Skin of body (tissue), 2 donors: ENCODE results near the gene ITK. TPM values are rescaled to one million over a fixed set of nuclear protein-coding genes. Genes with fewer than 3 reads are reported as not detected.

Experiments
- DNase-seq: peaks from one replicate; lab custom pipeline; 2025; lab: John Stamatoyannopoulos, UW
- total RNA-seq: library from RNA; depleted of rRNA; stranded (reverse); fragments of >200 nt; gene quantifications from one replicate; pipeline ENCODE4 v1.2.3, GENCODE V29; 2014

Gene ITK
- 1.3 TPM for total RNA-seq

DNA sequence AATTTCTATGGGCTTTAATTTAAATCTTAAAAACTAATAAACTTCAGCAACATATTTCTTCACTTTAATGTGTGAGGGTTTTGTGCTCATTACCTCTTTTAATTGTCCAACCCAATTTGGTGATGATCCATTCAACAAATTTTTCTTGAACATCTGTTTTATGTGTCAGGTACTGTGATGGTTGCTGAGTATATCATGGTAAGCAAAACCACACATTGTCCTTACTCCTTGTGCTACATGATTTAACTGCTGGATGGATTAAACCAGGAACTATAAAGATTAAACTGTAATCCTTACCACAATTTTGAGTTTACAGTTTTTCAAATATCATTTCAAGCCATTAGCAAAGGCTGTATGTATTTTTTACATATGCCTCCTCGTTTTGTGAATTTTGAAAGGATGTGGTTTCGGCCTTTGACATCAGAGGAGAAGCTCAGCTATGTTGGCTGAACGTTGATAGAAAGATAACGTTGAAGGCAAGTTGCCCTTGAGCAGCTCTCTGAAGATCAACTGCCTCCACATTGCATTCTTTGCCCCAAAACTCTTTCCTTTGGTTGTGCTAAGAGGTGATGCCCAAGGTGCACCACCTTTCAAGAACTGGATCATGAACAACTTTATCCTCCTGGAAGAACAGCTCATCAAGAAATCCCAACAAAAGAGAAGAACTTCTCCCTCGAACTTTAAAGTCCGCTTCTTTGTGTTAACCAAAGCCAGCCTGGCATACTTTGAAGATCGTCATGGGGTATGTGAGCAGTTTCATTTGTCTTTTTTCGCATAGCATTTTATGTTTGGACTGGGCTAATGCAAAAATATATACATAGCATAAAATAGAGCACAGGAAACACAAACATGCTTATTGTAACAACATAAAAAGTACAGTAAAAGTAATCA lies at the start of gene ITK:
Gene ITK, plus strand, starts transcription at position 467 of the 891 bp plus-strand sequence. Its CDS starts 138 bp downstream, at position 605.
- DNase-seq = no peak

- no peak for DNase-seq
Measured at GRCh38 chr5:157130925-157131324, 49.7 kb upstream of the ITK start.

- no peak for DNase-seq
Measured at GRCh38 chr5:157132281-157132612, 48.4 kb upstream of the ITK start.

DNA sequence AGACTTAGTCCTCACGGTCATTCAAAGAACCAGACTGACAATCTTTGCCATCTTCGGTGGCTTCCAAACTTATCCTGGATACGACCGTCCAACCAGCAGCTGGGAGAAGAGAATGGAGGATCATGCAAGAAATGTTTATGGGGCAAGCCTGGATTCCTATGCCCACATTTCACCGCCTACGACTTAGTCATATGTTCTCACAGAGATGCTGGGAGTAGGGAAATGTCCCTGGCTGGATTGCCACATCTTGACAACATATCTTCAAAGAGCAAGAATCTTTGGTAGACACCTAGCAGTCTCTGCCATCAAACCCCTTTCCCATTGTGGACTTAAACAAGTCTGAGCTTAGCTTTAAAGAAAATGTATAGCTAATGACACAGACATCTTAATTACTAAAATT lies 42.9 kb upstream of the ITK start:
- DNase-seq = no peak

DNA sequence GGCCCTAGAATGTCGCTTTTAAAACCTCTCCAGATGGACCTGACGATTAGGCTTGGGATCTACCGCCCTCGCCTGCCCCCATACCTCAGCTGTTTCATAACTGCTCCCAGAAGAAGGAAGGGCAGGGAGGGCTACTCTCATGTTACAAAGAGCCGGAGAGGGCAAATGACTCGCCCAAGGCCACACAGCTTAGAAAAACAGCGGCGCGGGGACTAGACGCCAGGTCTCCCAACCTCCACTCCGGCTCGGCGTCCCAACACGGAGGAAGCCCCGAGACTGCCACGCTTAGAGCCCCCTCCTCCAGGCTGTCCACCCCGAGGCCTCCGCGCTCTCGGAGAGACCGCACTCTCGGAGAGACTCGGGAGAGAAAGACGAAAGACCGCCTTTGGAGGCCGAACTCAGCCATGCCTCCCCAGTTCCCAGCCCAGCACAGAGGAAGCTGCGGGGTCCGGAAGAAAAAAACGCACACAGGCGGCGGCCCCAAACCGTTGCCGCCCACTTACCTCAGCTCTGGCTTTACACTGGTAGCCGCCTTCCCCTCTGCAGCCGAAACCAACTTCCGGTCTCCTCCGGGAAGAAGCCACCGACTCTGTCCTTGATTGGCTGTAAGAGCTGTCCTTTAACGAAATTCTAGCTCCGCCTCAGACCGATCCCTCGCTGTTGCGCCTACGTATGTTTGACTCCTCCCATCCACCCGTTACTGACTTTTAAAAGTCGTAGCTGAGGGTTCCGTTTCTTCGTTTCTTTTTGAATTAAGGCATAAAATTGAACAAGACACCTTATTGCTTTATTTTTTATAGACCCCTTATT lies 38.1 kb upstream of the ITK start, which contains the start of gene MED7:
Gene MED7, minus strand, starts transcription at position 549 of the 810 bp plus-strand sequence. CDS start 3,434 bp downstream, outside the sequence.
- DNase-seq = peak; percentile 99

GRCh38 chr5:157143127-157143971 lies 37.3 kb upstream of the ITK start:
- DNase-seq = peak; percentile 36

- peak; percentile 43 for DNase-seq
Measured at GRCh38 chr5:157148734-157149615, 31.7 kb upstream of the ITK start.

DNA sequence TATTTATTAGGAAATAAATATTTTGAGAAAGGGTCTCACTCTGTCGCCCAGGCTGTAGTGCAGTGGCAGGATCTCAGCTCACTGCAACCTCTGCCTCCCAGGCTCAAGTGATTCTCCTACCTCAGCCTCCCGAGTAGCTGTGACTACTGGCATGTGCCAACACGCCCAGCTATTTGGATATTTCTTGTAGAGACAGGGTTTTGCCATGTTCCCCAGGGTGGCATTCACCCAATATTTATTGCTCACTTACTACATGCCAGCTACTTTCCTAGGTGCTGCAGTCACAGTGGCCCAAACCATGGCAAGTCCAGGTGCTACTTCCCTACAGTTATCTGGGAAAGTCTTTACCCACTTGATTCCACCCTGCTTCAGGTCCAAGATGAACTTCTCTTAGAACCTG lies 29.6 kb upstream of the ITK start:
- no peak for DNase-seq

GRCh38 chr5:157155297-157155696 lies 25.3 kb upstream of the ITK start:
- no peak for DNase-seq

DNA sequence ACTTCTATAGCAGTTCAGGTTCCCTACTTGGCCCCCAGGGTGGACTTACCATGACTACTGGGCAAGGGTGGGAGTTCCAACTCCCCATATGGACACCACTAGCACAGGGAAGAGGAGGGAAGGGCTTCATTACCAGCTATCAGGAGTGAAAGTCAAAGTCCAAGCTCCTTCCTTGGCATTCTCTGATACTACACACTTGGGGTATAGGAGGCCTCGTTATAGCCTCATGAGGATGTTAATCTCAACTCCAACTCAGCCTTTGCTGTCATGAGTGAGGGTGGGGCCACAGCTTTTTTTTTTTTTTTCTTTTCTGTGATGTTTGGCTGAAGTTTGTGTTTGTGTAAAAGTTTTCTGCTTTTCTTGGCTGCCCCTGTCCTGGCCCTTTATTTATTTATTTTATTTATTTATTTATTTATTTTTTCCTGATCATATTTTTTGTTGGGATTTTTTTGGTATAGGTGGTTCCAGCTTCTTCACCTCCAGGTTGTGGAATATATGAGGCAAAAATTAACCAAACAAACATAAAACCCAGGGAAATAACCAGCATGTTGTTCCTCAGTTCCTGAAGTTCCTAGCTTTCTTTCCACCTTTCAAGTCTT lies 23.2 kb upstream of the ITK start:
- no peak for DNase-seq

- no peak for DNase-seq
Measured at GRCh38 chr5:157159209-157159751, 21.4 kb upstream of the ITK start.

- no peak for DNase-seq
Measured at GRCh38 chr5:157160001-157160400, 20.6 kb upstream of the ITK start.

DNA sequence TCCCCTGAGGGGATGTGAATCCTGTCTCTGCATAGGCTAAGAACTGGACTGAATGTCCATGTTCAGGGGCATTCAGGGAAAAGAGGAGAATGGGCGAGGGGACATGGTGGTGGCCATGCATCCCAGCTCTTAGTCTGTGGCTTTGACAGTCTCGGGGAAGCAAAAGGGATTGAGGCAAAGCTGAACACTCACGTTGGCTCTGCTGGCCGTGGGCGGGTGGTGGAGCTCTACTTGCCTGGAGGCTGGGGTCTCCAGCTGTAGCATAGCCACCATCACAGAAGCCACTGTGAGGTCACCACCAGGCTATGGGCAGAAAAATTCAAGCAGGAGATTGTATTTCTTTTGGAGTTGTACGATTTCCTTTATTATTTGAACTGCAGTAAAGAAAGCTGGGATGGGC lies 18.6 kb upstream of the ITK start:
- DNase-seq = no peak

GRCh38 chr5:157162919-157163510 lies 17.6 kb upstream of the ITK start:
- DNase-seq = no peak

DNA sequence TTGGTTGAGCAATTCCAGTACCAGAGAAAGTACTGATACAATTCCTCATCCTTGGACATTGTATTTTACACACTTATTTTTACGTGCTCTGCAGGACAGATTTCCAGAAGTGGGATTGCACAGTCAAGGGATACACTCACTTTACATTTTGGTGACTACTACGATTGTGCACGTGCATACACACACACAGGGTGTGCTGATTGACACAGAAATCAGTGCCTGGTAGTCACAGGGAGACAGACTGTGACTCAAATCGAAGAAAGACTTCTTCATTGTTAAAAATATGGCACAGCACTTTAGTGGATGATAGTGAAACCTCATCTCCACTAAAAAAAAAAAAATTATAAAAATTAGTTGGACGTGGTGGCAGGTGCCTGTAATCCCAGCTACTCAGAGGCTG lies 16.1 kb upstream of the ITK start:
- no peak for DNase-seq

- no peak for DNase-seq
Measured at GRCh38 chr5:157165261-157165660, 15.4 kb upstream of the ITK start.

DNA sequence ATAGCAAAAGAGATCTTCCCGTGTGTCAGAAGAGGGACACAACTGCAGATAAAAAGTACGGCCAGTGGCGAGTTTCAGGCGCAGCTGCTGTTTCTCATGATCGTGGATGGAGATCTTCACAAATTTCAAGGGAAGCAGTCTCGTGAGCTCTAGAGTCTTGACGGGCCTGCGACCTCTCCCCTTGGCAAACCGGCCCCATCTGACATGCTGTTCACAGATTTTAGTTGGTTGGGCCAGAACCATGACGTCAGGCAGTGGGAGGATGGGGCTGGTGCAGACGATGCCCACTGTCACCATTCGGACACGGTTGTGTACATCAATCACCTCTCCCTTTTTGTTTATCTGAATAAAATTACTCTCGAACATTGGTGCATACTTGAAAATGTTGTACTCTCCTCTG lies 15.0 kb upstream of the ITK start:
- DNase-seq = no peak

GRCh38 chr5:157166214-157167213 lies 14.1 kb upstream of the ITK start, which contains the start of gene GARIN3:
Gene GARIN3 (minus strand): TSS chr5:157166264. CDS start chr5:157166168, 96 bp downstream.
- DNase-seq = no peak
